Ovary (tissue), 9 donors: Measurements from ENCODE around the gene ACOT8. TPM values are rescaled to one million over a fixed set of nuclear protein-coding genes. Genes with fewer than 3 reads are reported as not detected.

Experiments used
- DNase-seq, 5 donors: peaks; one replicate each; pipeline ENCODE4 v3.0.0-alpha.2; 2019 to 2020
- H3K27ac ChIP-seq, 2 donors: fragments of 200-600 bp; one replicate each; pipeline versions ENCODE4 v1.5.1 to v1.8.0; 2019 to 2022
- H3K27me3 ChIP-seq: fragments of 200-600 bp; one replicate; pipeline ENCODE4 v1.8.0; 2022
- H3K36me3 ChIP-seq: fragments of 200-600 bp; sonication (generic); one replicate; pipeline ENCODE4 v1.5.1; 2019
- H3K4me1 ChIP-seq: one replicate; pipeline ENCODE4 v1.8.1; 2013; ENCODE audit warnings: mild to moderate bottlenecking, moderate library complexity; ENCODE audit not compliant: insufficient read depth
- H3K4me3 ChIP-seq: fragments of 200-600 bp; sonication (generic); one replicate; pipeline ENCODE4 v1.5.1; 2017
- H3K9me3 ChIP-seq, 2 donors: fragments of 200-600 bp in 1 of 2; sonication (generic) in 1 of 2; one replicate each; pipeline versions ENCODE4 v1.5.1 to v1.8.1; 2013 to 2019; ENCODE audit warnings: mild to moderate bottlenecking in 1 of 2, moderate library complexity in 1 of 2
- EP300 ChIP-seq: sonication (generic); formaldehyde crosslinking; IDR thresholded peaks from one replicate; pipeline ENCODE4 v1.6.1; 2017; ENCODE audit warnings: antibody characterized with exemption
- POLR2A ChIP-seq: fragments of 450-650 bp; IDR thresholded peaks from one replicate; pipeline ENCODE4 v1.6.1; 2017; ENCODE audit warnings: antibody characterized with exemption, mild to moderate bottlenecking, moderate library complexity
- WGBS, 3 donors: extraction: QIAGEN DNeasy Blood & Tissue Kit in 1 of 3; methylation state at CpG; one replicate each; pipeline versions ENCODE4 v1.1.5 to v1.1.7; 2013 to 2017; 5-methylcytosine and 5-hydroxymethylcytosine counted together
- intact Hi-C, 4 donors: fragments of 100-400 bp; cut with DNase I; formaldehyde crosslinking; loops; one replicate each; pipeline versions ENCODE4 v1.11.0 to v1.15.1; 2022 to 2023
- polyA plus RNA-seq, 2 donors: library from polyadenylated mRNA; stranded (reverse); fragments of 200-250 nt in 1 of 2; fragments of 350-450 nt in 1 of 2; fragmentation: Illumina TruSeq in 1 of 2; extraction: RNeasy Lipid Tissue Mini Kit (QIAGEN cat#74804) in 1 of 2; gene quantifications; one replicate each; pipeline ENCODE4 v1.2.3, GENCODE V29; 2013 to 2014
- total RNA-seq, 7 donors: library from RNA; depleted of rRNA in 2 of 7; stranded (reverse); fragments of >200 nt in 2 of 7; fragmentation: NEBNext Ultra II Directional in 3 of 7; extraction: Animal tissue kit (Norgen Biotek cat#: 25700) in 3 of 7; gene quantifications; one replicate each; pipeline versions ENCODE4 v1.1.0 to v1.2.4, GENCODE V29; 2016 to 2023
- TF ChIP-seq, protein P1 (sequence below), 3 donors: fragments of 450-650 bp in 2 of 3; fragments of 200-600 bp in 1 of 3; IDR thresholded peaks; one replicate each; pipeline versions ENCODE4 v1.5.1 to v1.8.0; 2016 to 2022; ENCODE audit warnings: antibody characterized with exemption in 3 of 3, mild to moderate bottlenecking in 1 of 3
- donor health status: DM: no; HTN: no; CAD: no; lungs with moderate emphysema.
- donor health status: DM: no; HTN: no; CAD: no.
- donor health status: Bipolar disorder and iron deficiency.
- donor health status: DM: yes; HTN: yes; CAD: no.
- donor health status: DM: no; HTN: no; CAD: no.
- donor health status: DM: yes; HTN: yes; CAD: no.

ACOT8 gene
- total and polyA plus RNA-seq, 9 donors: 13.5 to 26.7 (median 19.6) TPM

- H3K4me1 ChIP-seq: peaks cover 16% of the 10 kb centered on the region
- no peak for DNase-seq
- 87 to 88% (median 88%) methylated on average over 8 of the region's 8 CpGs for WGBS, 3 donors
Measured at GRCh38 chr20:45827030-45827652, 30.1 kb downstream of the ACOT8 start, which contains the start of gene TNNC2. Gene TNNC2, minus strand, starts transcription at chr20:45827312. Its CDS starts 64 bp downstream, at chr20:45827248.

DNA sequence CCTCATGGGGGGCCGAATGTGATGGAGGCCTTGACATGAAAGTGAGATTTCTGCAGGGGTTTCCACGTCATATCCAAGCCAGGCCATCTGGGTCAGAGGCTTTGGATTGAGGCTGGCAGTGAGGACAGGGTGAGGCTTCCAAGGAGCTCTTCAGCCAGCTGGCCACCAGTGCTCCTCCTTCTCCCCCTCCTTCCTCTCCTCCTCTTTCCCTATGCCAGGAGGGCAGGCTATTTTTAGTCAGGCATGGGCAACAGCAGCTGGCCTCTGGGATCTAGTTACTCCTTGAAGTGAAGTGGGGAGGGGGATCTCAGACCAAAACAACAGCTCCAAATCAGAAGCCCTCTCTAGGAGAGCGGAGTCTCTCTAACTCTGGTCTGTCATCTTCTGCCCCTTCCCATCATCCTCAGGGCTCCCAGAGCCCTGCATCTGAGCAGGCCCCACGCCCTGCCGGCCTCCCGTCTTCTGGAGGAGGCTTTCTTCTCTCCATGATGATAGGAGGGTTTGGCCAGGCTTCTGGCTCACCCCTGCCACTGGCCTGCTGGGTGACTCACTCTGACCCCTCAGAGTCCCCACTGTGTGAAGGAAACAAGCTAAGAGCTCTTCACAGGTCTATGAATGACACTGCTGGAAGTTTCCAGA, 30.7 kb downstream of the ACOT8 start:
- Histone ChIP-seq H3K9me3 (no peaks in the 10 kb centered on the region), H3K4me3 (no peak overlapping the region), H3K4me1 (peaks cover 16% of the 10 kb centered on the region), H3K27me3 (no peaks in the 10 kb centered on the region), H3K27ac (peak overlapping the region; percentile 49 to 82), H3K36me3 (no peaks in the 10 kb centered on the region)
- intact Hi-C loops: loop anchor here in 1 of 4 donors (10.0 kb wide), 1 partner anchor 138 kb away; no protein-coding TSS in a partner anchor
- peak in 4 of 5 donors; percentile 50 to 66 (median 58) for DNase-seq
- 30 to 38% (median 34%) methylated on average over 6 of the region's 6 CpGs for WGBS, 3 donors
- TF ChIP-seq POLR2A: no peak
- TF ChIP-seq EP300: no peak
- TF ChIP-seq, protein P1, sequence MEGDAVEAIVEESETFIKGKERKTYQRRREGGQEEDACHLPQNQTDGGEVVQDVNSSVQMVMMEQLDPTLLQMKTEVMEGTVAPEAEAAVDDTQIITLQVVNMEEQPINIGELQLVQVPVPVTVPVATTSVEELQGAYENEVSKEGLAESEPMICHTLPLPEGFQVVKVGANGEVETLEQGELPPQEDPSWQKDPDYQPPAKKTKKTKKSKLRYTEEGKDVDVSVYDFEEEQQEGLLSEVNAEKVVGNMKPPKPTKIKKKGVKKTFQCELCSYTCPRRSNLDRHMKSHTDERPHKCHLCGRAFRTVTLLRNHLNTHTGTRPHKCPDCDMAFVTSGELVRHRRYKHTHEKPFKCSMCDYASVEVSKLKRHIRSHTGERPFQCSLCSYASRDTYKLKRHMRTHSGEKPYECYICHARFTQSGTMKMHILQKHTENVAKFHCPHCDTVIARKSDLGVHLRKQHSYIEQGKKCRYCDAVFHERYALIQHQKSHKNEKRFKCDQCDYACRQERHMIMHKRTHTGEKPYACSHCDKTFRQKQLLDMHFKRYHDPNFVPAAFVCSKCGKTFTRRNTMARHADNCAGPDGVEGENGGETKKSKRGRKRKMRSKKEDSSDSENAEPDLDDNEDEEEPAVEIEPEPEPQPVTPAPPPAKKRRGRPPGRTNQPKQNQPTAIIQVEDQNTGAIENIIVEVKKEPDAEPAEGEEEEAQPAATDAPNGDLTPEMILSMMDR (IDR thresholded peaks at IDR 0.05): no peak

More at GRCh38 chr20:45827030-45827652, 30.1 kb downstream of the ACOT8 start, which contains the start of gene TNNC2:
- H3K36me3 ChIP-seq: no peaks in the 10 kb centered on the region
- no peaks in the 10 kb centered on the region for H3K27me3 ChIP-seq
- no peaks in the 10 kb centered on the region for H3K9me3 ChIP-seq
- TF ChIP-seq, protein P1 (IDR thresholded peaks at IDR 0.05): no peak
- no peak for TF ChIP-seq EP300
- no peak for TF ChIP-seq POLR2A
- H3K27ac ChIP-seq: peak within 1 kb of the TSS; percentile 49 to 82
- intact Hi-C loops: loop anchor here in 1 of 4 donors (10.0 kb wide), 1 partner anchor 138 kb away; no protein-coding TSS in a partner anchor
- H3K4me3 ChIP-seq: no peak within 1 kb of the TSS

DNA sequence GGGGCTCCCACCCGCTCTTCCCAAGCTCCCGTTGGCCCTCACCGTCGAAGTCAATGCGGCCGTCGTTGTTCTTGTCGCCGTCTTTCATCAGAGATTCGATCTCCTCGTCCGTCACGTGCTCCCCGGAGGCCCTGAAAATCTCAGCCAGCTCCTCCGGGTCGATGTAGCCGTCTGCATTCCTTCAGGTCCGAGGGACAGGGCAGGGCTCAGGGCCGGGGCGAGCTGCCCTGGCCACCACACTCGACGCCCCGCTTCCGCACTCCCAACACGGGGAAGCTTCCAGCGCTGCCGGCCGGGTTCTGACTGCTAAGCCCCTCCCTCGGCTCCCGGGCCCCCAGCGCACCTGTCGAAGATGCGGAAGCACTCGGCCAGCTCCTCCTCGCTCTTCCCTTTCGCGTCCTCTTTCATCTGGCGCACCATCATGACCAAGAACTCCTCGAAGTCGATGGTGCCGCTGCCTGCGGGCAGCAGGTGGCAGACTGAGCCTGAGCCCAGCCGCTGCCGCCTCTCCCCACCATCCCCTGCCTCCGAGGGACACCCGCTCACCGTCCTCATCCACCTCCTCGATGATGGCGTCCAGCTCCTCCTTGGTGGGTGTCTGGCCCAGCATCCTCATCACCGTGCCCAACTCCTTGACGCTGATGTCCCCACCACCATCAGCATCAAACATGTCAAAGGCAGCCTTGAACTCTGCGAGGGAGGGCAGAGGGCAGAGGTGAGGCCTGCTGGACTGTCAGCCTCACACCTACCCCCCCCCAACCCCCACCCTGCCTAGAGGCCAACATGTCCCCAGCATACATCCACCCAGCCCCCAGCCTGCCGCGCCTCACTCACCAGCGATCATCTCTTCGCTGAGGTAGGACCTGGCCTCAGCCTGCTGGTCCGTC, 33.0 kb downstream of the ACOT8 start:
- Histone ChIP-seq H3K36me3 (no peaks in the 10 kb centered on the region), H3K27ac (no peak overlapping the region), H3K9me3 (no peaks in the 10 kb centered on the region), H3K4me1 (peaks cover 16% of the 10 kb centered on the region), H3K27me3 (no peaks in the 10 kb centered on the region), H3K4me3 (peak overlapping the region; percentile 1)
- peak; percentile 59 to 73 (median 65) for DNase-seq
- 12 to 24% (median 15%) methylated on average over 55 to 57 of the region's 57 CpGs for WGBS, 3 donors
- no peak for TF ChIP-seq EP300
- TF ChIP-seq, protein P1 (IDR thresholded peaks at IDR 0.05): peak in 2 of 3 donors; percentile 37 to 50
- intact Hi-C loops: loop anchor here in 3 of 4 donors (5.0 to 10.0 kb wide), 3 partner anchors 128 to 141 kb away; no protein-coding TSS in a partner anchor

DNA sequence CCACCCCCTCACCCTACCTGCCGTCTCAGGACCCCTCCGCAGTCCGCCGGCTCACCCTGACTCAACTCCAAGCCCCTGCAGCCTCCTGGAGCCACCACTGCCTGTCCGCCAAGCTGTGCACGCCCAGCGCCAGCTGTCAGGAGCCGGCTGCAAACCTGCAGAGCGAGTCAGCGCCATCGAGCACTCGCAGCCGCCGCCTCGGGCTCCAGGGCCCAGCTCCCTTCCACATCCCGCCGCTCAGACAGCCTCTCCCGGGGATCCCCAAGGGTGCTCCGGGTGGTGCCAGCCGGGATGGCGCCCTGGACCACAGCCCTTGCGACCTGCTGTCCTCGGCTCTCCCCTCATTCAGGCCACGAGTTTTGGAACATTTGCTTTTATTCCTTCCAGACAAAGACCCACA, 34.3 kb downstream of the ACOT8 start:
- TF ChIP-seq EP300 (no peak), POLR2A (no peak)
- TF ChIP-seq, protein P1 (IDR thresholded peaks at IDR 0.05): no peak
- WGBS, 3 donors: 2 to 11% (median 6%) methylated on average over 12 to 24 of the region's 24 CpGs
- Histone ChIP-seq H3K36me3 (no peaks in the 10 kb centered on the region), H3K4me3 (no peak overlapping the region), H3K27ac (no peak overlapping the region), H3K27me3 (no peaks in the 10 kb centered on the region), H3K9me3 (no peaks in the 10 kb centered on the region), H3K4me1 (peaks cover 14% of the 10 kb centered on the region)
- intact Hi-C loops: loop anchor here in 3 of 4 donors (5.0 to 10.0 kb wide), 3 partner anchors 129 to 142 kb away; no protein-coding TSS in a partner anchor
- peak in 1 of 5 donors; percentile 58 for DNase-seq
